Measurements from ENCODE around the gene CDC123. TPM values are rescaled to one million over a fixed set of nuclear protein-coding genes. Genes with fewer than 3 reads are reported as not detected.

The CDC123 gene, protein sequence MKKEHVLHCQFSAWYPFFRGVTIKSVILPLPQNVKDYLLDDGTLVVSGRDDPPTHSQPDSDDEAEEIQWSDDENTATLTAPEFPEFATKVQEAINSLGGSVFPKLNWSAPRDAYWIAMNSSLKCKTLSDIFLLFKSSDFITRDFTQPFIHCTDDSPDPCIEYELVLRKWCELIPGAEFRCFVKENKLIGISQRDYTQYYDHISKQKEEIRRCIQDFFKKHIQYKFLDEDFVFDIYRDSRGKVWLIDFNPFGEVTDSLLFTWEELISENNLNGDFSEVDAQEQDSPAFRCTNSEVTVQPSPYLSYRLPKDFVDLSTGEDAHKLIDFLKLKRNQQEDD
- total RNA-seq, result 100 to 1,000 TPM; 129 to 151 TPM

- ATAC-seq, result peak; percentile 94
These were observed at the start of gene CDC123, which contains the start of gene NUDT5 for GRCh38 chr10:12195603-12196506. TSS of gene CDC123 (plus strand) at chr10:12196188. CDS start at chr10:12196246, 58 bp downstream. TSS of gene NUDT5 (minus strand) at chr10:12195891. CDS start at chr10:12186291, 9,600 bp downstream.

GRCh38 chr10:12150163-12150562 is 45.8 kb upstream of the CDC123 start:
- CTCF ChIA-PET, result interaction anchor here (0.8 to 1.3 kb wide), 3 partner anchors 12 to 65 kb away, joined by 3 to 5 read pairs (median 4); no protein-coding TSS in a partner anchor
- DNase-seq (no peak), ATAC-seq (no peak)
- intact Hi-C loops (cut with DNase I, micrococcal nuclease), result no loop called here
- POLR2A ChIA-PET, result no interaction called here
- no peaks in the 10 kb centered on the region for H3K9me3 Mint-ChIP-seq (ENCODE audit: low read depth)
- H3K4me1 Mint-ChIP-seq, result no peaks in the 10 kb centered on the region
- H3K36me3 Mint-ChIP-seq (ENCODE audit: low read depth), result peaks cover 25% of the 10 kb centered on the region
- H3K27ac Mint-ChIP-seq, result no peak overlapping the region
- no peaks in the 10 kb centered on the region for H3K27me3 Mint-ChIP-seq
- no peak overlapping the region for H3K4me3 Mint-ChIP-seq

More at GRCh38 chr10:12195603-12196506, at the start of gene CDC123, which contains the start of gene NUDT5:
- peak within 1 kb of the TSS; percentile 96 for H3K4me3 Mint-ChIP-seq
- peak within 1 kb of the TSS; percentile 97 for H3K27ac Mint-ChIP-seq
- DNase-seq, result peak; percentile 94
- no peaks in the 10 kb centered on the region for H3K27me3 Mint-ChIP-seq
- H3K4me1 Mint-ChIP-seq, result peaks cover 42% of the 10 kb centered on the region
- ChIA-PET POLR2A (interaction anchor here (0.5 to 1.3 kb wide), 9 partner anchors 8 to 453 kb away, joined by 3 to 12 read pairs (median 4); partner anchors contain the start of gene UPF2), CTCF (interaction anchor here (0.7 to 5.2 kb wide), 9 partner anchors 8 to 453 kb away, joined by 3 to 38 read pairs (median 3); partner anchors contain the start of gene UPF2)
- intact Hi-C loops (cut with DNase I, micrococcal nuclease), result loop anchor here (1.0 to 5.0 kb wide), 12 partner anchors 15 to 1391 kb away; partner anchors contain the start of genes DHTKD1 (in 2 of the 2), SEC61A2 (in 2 of the 2), UPF2 (in 2 of the 2) and CAMK1D (in 1 of the 2)
- H3K36me3 Mint-ChIP-seq (ENCODE audit: low read depth), result peaks cover 47% of the 10 kb centered on the region
- no peaks in the 10 kb centered on the region for H3K9me3 Mint-ChIP-seq (ENCODE audit: low read depth)

DNA sequence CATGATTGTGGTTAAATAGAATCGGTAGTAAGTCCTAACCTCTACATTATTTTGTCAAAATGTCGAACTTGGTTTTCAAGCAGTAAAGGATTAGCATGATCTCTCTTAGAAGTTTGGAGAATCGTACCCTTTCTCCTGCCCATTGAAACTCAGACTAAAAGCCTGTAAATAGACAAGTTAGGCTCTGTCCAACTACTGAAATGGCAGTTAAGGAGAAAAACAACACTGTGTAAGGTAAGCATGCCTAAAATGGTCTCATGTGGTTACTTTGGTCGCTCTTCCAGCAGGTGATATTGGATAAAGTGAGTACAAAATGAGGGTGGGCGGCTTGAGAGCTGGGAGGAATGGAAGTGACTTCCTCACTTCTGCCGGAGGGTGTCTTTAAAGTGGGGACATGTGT is 41.5 kb upstream of the CDC123 start:
- Mint-ChIP-seq H3K27ac (no peak overlapping the region), H3K9me3 (ENCODE audit: low read depth) (no peaks in the 10 kb centered on the region), H3K4me1 (no peaks in the 10 kb centered on the region), H3K27me3 (no peaks in the 10 kb centered on the region), H3K4me3 (no peak overlapping the region), H3K36me3 (ENCODE audit: low read depth) (peaks cover 29% of the 10 kb centered on the region)
- intact Hi-C loops (cut with DNase I, micrococcal nuclease), result no loop called here
- ChIA-PET CTCF (no interaction called here), POLR2A (no interaction called here)
- ATAC-seq (no peak), DNase-seq (no peak)

- POLR2A ChIA-PET, result no interaction called here
- no peak overlapping the region for H3K27ac Mint-ChIP-seq
These were observed 39.4 kb upstream of the CDC123 start for GRCh38 chr10:12156367-12157123.

DNA sequence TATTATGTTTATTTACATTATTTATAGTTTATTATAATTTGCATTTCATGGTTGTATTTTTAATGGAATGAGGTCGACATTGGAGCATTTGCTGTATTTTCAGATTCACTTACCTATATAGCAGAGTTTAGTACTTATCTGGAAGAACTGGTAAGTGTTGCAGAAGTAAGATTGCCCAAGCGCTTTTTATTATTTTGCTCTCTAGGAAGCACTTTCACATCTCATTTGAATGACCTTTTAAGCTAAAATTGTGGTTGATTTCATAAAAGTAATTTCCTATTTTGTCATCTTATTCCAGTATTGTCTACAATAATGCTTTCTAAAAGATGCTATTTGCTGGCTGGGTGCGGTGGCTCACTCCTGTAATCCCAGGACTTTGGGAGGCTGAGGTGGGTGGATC is 37.9 kb upstream of the CDC123 start:
- Mint-ChIP-seq H3K4me3 (no peak overlapping the region), H3K36me3 (ENCODE audit: low read depth) (peaks cover 40% of the 10 kb centered on the region), H3K4me1 (peaks cover 2% of the 10 kb centered on the region), H3K9me3 (ENCODE audit: low read depth) (no peaks in the 10 kb centered on the region), H3K27ac (no peak overlapping the region), H3K27me3 (no peaks in the 10 kb centered on the region)
- ChIA-PET CTCF (interaction anchor here (0.6 kb wide), 1 partner anchor 12 kb away, joined by 4 read pairs; no protein-coding TSS in a partner anchor), POLR2A (no interaction called here)
- no peak for DNase-seq
- intact Hi-C loops (cut with DNase I, micrococcal nuclease), result no loop called here
- no peak for ATAC-seq

More at GRCh38 chr10:12156367-12157123, 39.4 kb upstream of the CDC123 start:
- H3K9me3 Mint-ChIP-seq (ENCODE audit: low read depth), result no peaks in the 10 kb centered on the region
- CTCF ChIA-PET, result interaction anchor here (0.6 kb wide), 1 partner anchor 396 kb away, joined by 6 read pairs; no protein-coding TSS in a partner anchor
- peaks cover 29% of the 10 kb centered on the region for H3K36me3 Mint-ChIP-seq (ENCODE audit: low read depth)
- intact Hi-C loops (cut with DNase I, micrococcal nuclease), result no loop called here
- ATAC-seq (no peak), DNase-seq (no peak)
- H3K4me3 Mint-ChIP-seq, result no peak overlapping the region
- peaks cover 2% of the 10 kb centered on the region for H3K4me1 Mint-ChIP-seq
- no peaks in the 10 kb centered on the region for H3K27me3 Mint-ChIP-seq

GRCh38 chr10:12160664-12161063 is 35.3 kb upstream of the CDC123 start:
- H3K9me3 Mint-ChIP-seq (ENCODE audit: low read depth), result no peaks in the 10 kb centered on the region
- CTCF ChIA-PET, result no interaction called here
- no peak overlapping the region for H3K27ac Mint-ChIP-seq

GRCh38 chr10:12162927-12163326 is 33.1 kb upstream of the CDC123 start:
- no peaks in the 10 kb centered on the region for H3K27me3 Mint-ChIP-seq
- no peak overlapping the region for H3K27ac Mint-ChIP-seq
- H3K36me3 Mint-ChIP-seq (ENCODE audit: low read depth), result peaks cover 55% of the 10 kb centered on the region
- ATAC-seq, result no peak
- H3K4me3 Mint-ChIP-seq, result no peak overlapping the region
- no peak for DNase-seq
- ChIA-PET POLR2A (no interaction called here), CTCF (interaction anchor here (1.1 kb wide), 1 partner anchor 176 kb away, joined by 3 read pairs; no protein-coding TSS in a partner anchor)
- H3K9me3 Mint-ChIP-seq (ENCODE audit: low read depth), result no peaks in the 10 kb centered on the region
- peaks cover 2% of the 10 kb centered on the region for H3K4me1 Mint-ChIP-seq
- intact Hi-C loops (cut with DNase I, micrococcal nuclease), result no loop called here

More at GRCh38 chr10:12160664-12161063, 35.3 kb upstream of the CDC123 start:
- intact Hi-C loops (cut with DNase I, micrococcal nuclease), result no loop called here
- peaks cover 2% of the 10 kb centered on the region for H3K4me1 Mint-ChIP-seq
- no peak for DNase-seq
- H3K27me3 Mint-ChIP-seq, result no peaks in the 10 kb centered on the region
- H3K36me3 Mint-ChIP-seq (ENCODE audit: low read depth), result peaks cover 47% of the 10 kb centered on the region
- H3K4me3 Mint-ChIP-seq, result no peak overlapping the region
- ATAC-seq, result peak; percentile 55
- POLR2A ChIA-PET, result no interaction called here

DNA sequence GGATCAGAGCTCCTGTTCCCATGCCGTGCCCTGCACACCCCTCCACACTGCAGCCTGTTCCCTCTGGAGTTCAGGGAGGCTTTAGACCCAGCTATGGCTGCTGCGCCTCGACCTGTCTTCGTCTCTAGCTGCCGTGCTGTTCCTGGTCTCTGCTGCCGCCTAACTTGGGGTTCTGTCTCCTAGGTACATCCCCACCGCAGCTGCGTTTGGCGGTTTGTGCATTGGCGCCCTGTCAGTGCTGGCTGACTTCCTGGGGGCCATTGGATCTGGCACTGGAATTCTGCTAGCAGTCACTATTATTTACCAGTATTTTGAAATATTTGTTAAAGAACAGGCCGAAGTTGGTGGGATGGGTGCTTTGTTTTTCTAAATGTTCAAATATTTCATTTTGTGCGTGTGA is 31.9 kb upstream of the CDC123 start:
- H3K4me1 Mint-ChIP-seq, result peaks cover 2% of the 10 kb centered on the region
- H3K4me3 Mint-ChIP-seq, result no peak overlapping the region
- ATAC-seq (no peak), DNase-seq (no peak)
- H3K36me3 Mint-ChIP-seq (ENCODE audit: low read depth), result peaks cover 55% of the 10 kb centered on the region
- ChIA-PET CTCF (interaction anchor here (0.5 kb wide), 1 partner anchor 39 kb away, joined by 3 read pairs; no protein-coding TSS in a partner anchor), POLR2A (no interaction called here)
- no peak overlapping the region for H3K27ac Mint-ChIP-seq
- intact Hi-C loops (cut with DNase I, micrococcal nuclease), result no loop called here
- no peaks in the 10 kb centered on the region for H3K9me3 Mint-ChIP-seq (ENCODE audit: low read depth)
- H3K27me3 Mint-ChIP-seq, result no peaks in the 10 kb centered on the region

DNA sequence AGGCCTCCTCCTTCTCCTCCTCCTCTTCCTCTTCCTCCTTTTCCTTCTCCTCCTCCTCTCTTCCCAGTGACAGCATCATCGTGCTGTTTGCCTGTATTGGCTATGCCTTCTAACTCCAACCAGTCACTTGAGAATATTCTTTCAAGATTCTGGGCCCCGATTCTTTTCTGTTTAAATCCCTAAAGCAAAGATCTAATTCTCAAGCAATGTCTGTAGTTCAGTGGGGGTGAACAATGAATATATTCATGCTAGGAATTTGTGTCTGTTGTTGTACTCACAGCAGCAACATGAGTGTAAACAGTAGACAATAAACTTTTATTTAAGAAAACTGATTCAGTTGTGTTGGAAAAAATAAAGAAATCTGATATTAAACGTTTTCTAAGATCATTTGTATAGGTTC is 31.0 kb upstream of the CDC123 start:
- ATAC-seq (no peak), DNase-seq (no peak)
- ChIA-PET POLR2A (no interaction called here), CTCF (no interaction called here)
- Mint-ChIP-seq H3K27me3 (no peaks in the 10 kb centered on the region), H3K4me3 (no peak overlapping the region), H3K27ac (no peak overlapping the region), H3K4me1 (peaks cover under 1% of the 10 kb centered on the region), H3K36me3 (ENCODE audit: low read depth) (peaks cover 60% of the 10 kb centered on the region), H3K9me3 (ENCODE audit: low read depth) (no peaks in the 10 kb centered on the region)
- intact Hi-C loops (cut with DNase I, micrococcal nuclease), result no loop called here

DNA sequence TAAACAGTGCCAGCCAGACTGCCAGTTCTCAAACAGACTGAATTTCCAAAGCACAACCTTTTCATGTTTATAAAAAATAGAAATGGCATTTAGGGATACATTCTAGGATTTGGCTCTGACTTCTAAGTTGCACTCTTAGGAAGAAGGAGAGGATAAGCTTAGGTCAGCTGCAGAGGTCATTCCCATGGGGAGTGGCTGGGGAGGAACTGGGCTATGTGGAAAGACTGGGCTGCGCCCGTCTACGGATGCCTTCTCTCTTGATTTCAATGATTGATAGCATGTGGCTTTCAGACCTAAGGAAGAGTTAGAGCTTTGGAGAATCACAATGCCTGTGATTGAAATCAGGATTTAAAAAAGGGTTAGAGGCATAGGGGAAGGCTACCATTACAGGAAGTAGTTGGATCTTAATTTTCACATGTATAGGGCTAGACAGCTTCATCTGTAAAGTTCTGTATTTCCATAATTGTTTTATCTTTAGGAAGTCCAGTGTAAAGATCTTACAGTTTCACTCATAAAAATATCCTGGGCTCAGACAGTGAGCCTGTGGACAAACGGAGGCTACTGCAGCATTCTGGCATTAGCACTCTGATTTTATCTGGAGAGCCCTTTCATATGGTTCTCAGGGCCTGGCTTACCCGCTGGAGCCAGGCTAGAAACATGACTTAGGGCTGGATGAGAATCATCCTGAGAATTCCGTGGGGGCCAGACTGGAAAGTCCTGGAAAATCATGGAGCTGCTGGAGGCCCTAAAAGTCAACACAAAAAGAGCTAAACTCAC is 29.8 kb upstream of the CDC123 start:
- no peak overlapping the region for H3K27ac Mint-ChIP-seq
- H3K36me3 Mint-ChIP-seq (ENCODE audit: low read depth), result peaks cover 61% of the 10 kb centered on the region
- H3K4me3 Mint-ChIP-seq, result no peak overlapping the region
- H3K4me1 Mint-ChIP-seq, result no peaks in the 10 kb centered on the region
- ChIA-PET CTCF (no interaction called here), POLR2A (no interaction called here)
- no peaks in the 10 kb centered on the region for H3K27me3 Mint-ChIP-seq
- DNase-seq, result no peak
- intact Hi-C loops (cut with DNase I, micrococcal nuclease), result no loop called here
- ATAC-seq, result no peak
- no peaks in the 10 kb centered on the region for H3K9me3 Mint-ChIP-seq (ENCODE audit: low read depth)
